Liver (tissue), 9 donors: ENCODE measurements around the gene ARL6IP6. TPM values are rescaled to one million over a fixed set of nuclear protein-coding genes. Genes with fewer than 3 reads are reported as not detected.

Experiments used
- DNase-seq: peaks from one replicate; pipeline ENCODE4 v3.0.0-alpha.2; 2017; ENCODE audit warnings: low spot score
- H3K27ac ChIP-seq, 2 donors: one replicate each; pipeline ENCODE4 v1.7.0; 2013; ENCODE audit warnings: inconsistent platforms in 2 of 2, low read length in 2 of 2, control low read depth in 1 of 2, low read depth in 1 of 2, mild to moderate bottlenecking in 1 of 2
- H3K27me3 ChIP-seq, 4 donors: one replicate each; pipeline versions ENCODE4 v1.6.1 to v1.7.0; 2013; ENCODE audit warnings: low read length in 3 of 4, inconsistent platforms in 1 of 4, mild to moderate bottlenecking in 1 of 4, moderate library complexity in 1 of 4; ENCODE audit not compliant: control insufficient read depth in 4 of 4, insufficient read depth in 4 of 4
- H3K36me3 ChIP-seq, 4 donors: one replicate each; pipeline versions ENCODE4 v1.6.1 to v1.7.0; 2013; ENCODE audit warnings: low read length in 3 of 4, mild to moderate bottlenecking in 3 of 4, low read depth in 1 of 4, moderate library complexity in 1 of 4; ENCODE audit not compliant: control insufficient read depth in 4 of 4, insufficient read depth in 3 of 4
- H3K4me1 ChIP-seq, 4 donors: one replicate each; pipeline versions ENCODE4 v1.6.1 to v1.7.0; 2013; ENCODE audit warnings: low read length in 3 of 4, mild to moderate bottlenecking in 3 of 4, moderate library complexity in 1 of 4; ENCODE audit not compliant: control insufficient read depth in 4 of 4, insufficient read depth in 4 of 4
- H3K4me3 ChIP-seq, 3 donors: one replicate each; pipeline versions ENCODE4 v1.6.1 to v1.7.0; 2013; ENCODE audit warnings: low read length in 3 of 3, control low read depth in 1 of 3, low read depth in 1 of 3, mild to moderate bottlenecking in 1 of 3
- H3K9ac ChIP-seq, 2 donors: one replicate each; pipeline ENCODE4 v1.7.0; 2013; ENCODE audit warnings: low read length in 2 of 2, mild to moderate bottlenecking in 2 of 2, moderate library complexity in 2 of 2, control low read depth in 1 of 2, low read depth in 1 of 2
- H3K9me3 ChIP-seq, 4 donors: one replicate each; pipeline versions ENCODE4 v1.6.1 to v1.7.0; 2013; ENCODE audit warnings: low read length in 3 of 4; ENCODE audit not compliant: control insufficient read depth in 4 of 4
- ATF3 ChIP-seq: IDR thresholded peaks from 2 replicates; pipeline ENCODE4 v1.6.1; 2016; ENCODE audit warnings: antibody characterized with exemption
- CTCF ChIP-seq: fragments of 150-350 bp; IDR thresholded peaks from 2 replicates; pipeline ENCODE4 v1.5.1; 2017; ENCODE audit warnings: improper control_type of control experiment, low read depth, low read length; ENCODE audit not compliant: missing input control
- EGR1 ChIP-seq, 2 donors: IDR thresholded peaks; 2 replicates each; pipeline ENCODE4 v1.6.1; 2016 to 2018; ENCODE audit warnings: antibody characterized with exemption in 2 of 2, low read depth in 2 of 2
- FOXA1 ChIP-seq: IDR thresholded peaks from 2 replicates; pipeline ENCODE4 v1.6.1; 2016; ENCODE audit warnings: antibody characterized with exemption
- GABPA ChIP-seq, 2 donors: IDR thresholded peaks in 1 of 2; conservative IDR thresholded peaks in 1 of 2; 2 replicates each; pipeline ENCODE4 v1.6.1; 2016; ENCODE audit warnings: antibody characterized with exemption in 2 of 2, mild to moderate bottlenecking in 1 of 2, moderate library complexity in 1 of 2
- HNF4G ChIP-seq: IDR thresholded peaks from 2 replicates; pipeline ENCODE4 v1.6.1; 2016; ENCODE audit warnings: antibody characterized with exemption
- JUND ChIP-seq, 2 donors: IDR thresholded peaks; 2 replicates each; pipeline ENCODE4 v1.6.1; 2016; ENCODE audit warnings: antibody characterized with exemption in 2 of 2
- MAX ChIP-seq: IDR thresholded peaks from 2 replicates; pipeline ENCODE4 v1.6.1; 2016; ENCODE audit warnings: antibody characterized with exemption
- NR2F2 ChIP-seq: IDR thresholded peaks from 2 replicates; pipeline ENCODE4 v1.6.1; 2016; ENCODE audit warnings: antibody characterized with exemption
- RAD21 ChIP-seq, 2 donors: IDR thresholded peaks; 2 replicates each; pipeline ENCODE4 v1.6.1; 2016; ENCODE audit warnings: antibody characterized with exemption in 2 of 2, mild to moderate bottlenecking in 2 of 2
- REST ChIP-seq: IDR thresholded peaks from 2 replicates; pipeline ENCODE4 v1.6.1; 2016; ENCODE audit warnings: antibody characterized with exemption, mild to moderate bottlenecking
- RXRA ChIP-seq, 2 donors: IDR thresholded peaks; 2 replicates each; pipeline ENCODE4 v1.6.1; 2017 to 2018; ENCODE audit warnings: antibody characterized with exemption in 2 of 2, mild to moderate bottlenecking in 1 of 2
- SP1 ChIP-seq: IDR thresholded peaks from 2 replicates; pipeline ENCODE4 v1.6.1; 2018; ENCODE audit warnings: antibody characterized with exemption, mild to moderate bottlenecking
- YY1 ChIP-seq: IDR thresholded peaks from 2 replicates; pipeline ENCODE4 v1.6.1; 2016; ENCODE audit warnings: antibody characterized with exemption, mild to moderate bottlenecking
- ZBTB33 ChIP-seq: IDR thresholded peaks from 2 replicates; pipeline ENCODE4 v1.6.1; 2016; ENCODE audit warnings: antibody characterized with exemption
- WGBS: extraction: QIAGEN DNeasy Blood & Tissue Kit; methylation state at CpG from one replicate; pipeline ENCODE4 v1.1.7; 2013; 5-methylcytosine and 5-hydroxymethylcytosine counted together
- polyA plus RNA-seq, 2 donors: library from polyadenylated mRNA; stranded (reverse) in 1 of 2; unstranded in 1 of 2; fragments of 200-250 nt in 1 of 2; fragments of >200 nt in 1 of 2; fragmentation: Nextera tagmentation in 1 of 2; extraction: Ambion mirVana in 1 of 2; gene quantifications; one replicate each; pipeline versions ENCODE4 v1.2.1 to v1.2.3, GENCODE V29; 2013 to 2015
- total RNA-seq, 2 donors: library from RNA; depleted of rRNA; stranded (reverse); fragments of >200 nt; gene quantifications; one replicate each; pipeline ENCODE4 v1.2.3, GENCODE V29; 2014
- donor health status: healthy.
- donor health status: healthy.
- donor health status: healthy.
- donor health status: healthy.
- donor health status: healthy.

The ARL6IP6 gene
- total and polyA plus RNA-seq, 4 donors, result 2.2 to 16.6 (median 4.6) TPM

- no peak for TF ChIP-seq YY1
- no peak for TF ChIP-seq ZBTB33
- TF ChIP-seq HNF4G, result no peak
- no peak for TF ChIP-seq JUND (IDR thresholded peaks at IDR 0.05)
- no peak for TF ChIP-seq ATF3
- TF ChIP-seq MAX, result no peak
- no peak for TF ChIP-seq FOXA1
- TF ChIP-seq RAD21 (IDR thresholded peaks at IDR 0.05), result no peak
- no peak for TF ChIP-seq RXRA (IDR thresholded peaks at IDR 0.05)
- TF ChIP-seq EGR1 (IDR thresholded peaks at IDR 0.05; ENCODE audit: low read depth in 2 of 2), result no peak
- no peak for TF ChIP-seq REST
- no peak for TF ChIP-seq SP1
- Histone ChIP-seq H3K9me3 (peaks cover 0 to 2% (median under 1%) of the 10 kb centered on the region in 4 donors), H3K27ac (no peak overlapping the region), H3K4me1 (no peaks in the 10 kb centered on the region), H3K27me3 (no peaks in the 10 kb centered on the region), H3K9ac (no peak overlapping the region), H3K4me3 (no peak overlapping the region), H3K36me3 (peaks cover 0 to 6% (median 0%) of the 10 kb centered on the region in 4 donors)
- WGBS, result 98% methylated on average over 7 of the region's 7 CpGs
- no peak for DNase-seq
Measured at GRCh38 chr2:152701198-152701597, 17.2 kb upstream of the ARL6IP6 start.

GRCh38 chr2:152706477-152707021 is 11.9 kb upstream of the ARL6IP6 start:
- TF ChIP-seq FOXA1 (no peak), REST (no peak), SP1 (no peak), YY1 (no peak), CTCF (no peak), GABPA (IDR thresholded peaks at IDR 0.05 in 1 of 2, conservative IDR thresholded peaks at IDR 0.05 in 1 of 2) (no peak), EGR1 (IDR thresholded peaks at IDR 0.05; ENCODE audit: low read depth in 2 of 2) (no peak), RAD21 (IDR thresholded peaks at IDR 0.05) (no peak), HNF4G (no peak), MAX (no peak), ZBTB33 (no peak), JUND (IDR thresholded peaks at IDR 0.05) (no peak), NR2F2 (no peak)
- H3K4me3 ChIP-seq, result no peak overlapping the region
- no peaks in the 10 kb centered on the region for H3K4me1 ChIP-seq
- H3K36me3 ChIP-seq, result peaks cover 5 to 13% (median 7%) of the 10 kb centered on the region in 4 donors
- no peak for DNase-seq
- H3K9ac ChIP-seq, result no peak overlapping the region
- no peak overlapping the region for H3K27ac ChIP-seq
- no peaks in the 10 kb centered on the region for H3K9me3 ChIP-seq
- H3K27me3 ChIP-seq, result no peaks in the 10 kb centered on the region
- 92% methylated on average over 4 of the region's 4 CpGs for WGBS
